Mesenteric fat pad (tissue), 1 donor: Measurements from ENCODE around the gene FRMPD4. TPM values are rescaled to one million over a fixed set of nuclear protein-coding genes. Genes with fewer than 3 reads are reported as not detected.

Source experiments
- DNase-seq: peaks from one replicate; pipeline ENCODE4 v3.0.0-alpha.2; 2020; ENCODE audit warnings: low spot score
- total RNA-seq: library from RNA; stranded (reverse); fragmentation: NEBNext Ultra II Directional; extraction: Animal tissue kit (Norgen Biotek cat#: 25700); gene quantifications from one replicate; pipeline ENCODE4 v1.2.1, GENCODE V29; 2021
- donor health status: DM: yes; HTN: yes; CAD: no.

FRMPD4 gene
- total RNA-seq, 1 donor from 2014 or later = not detected

DNA sequence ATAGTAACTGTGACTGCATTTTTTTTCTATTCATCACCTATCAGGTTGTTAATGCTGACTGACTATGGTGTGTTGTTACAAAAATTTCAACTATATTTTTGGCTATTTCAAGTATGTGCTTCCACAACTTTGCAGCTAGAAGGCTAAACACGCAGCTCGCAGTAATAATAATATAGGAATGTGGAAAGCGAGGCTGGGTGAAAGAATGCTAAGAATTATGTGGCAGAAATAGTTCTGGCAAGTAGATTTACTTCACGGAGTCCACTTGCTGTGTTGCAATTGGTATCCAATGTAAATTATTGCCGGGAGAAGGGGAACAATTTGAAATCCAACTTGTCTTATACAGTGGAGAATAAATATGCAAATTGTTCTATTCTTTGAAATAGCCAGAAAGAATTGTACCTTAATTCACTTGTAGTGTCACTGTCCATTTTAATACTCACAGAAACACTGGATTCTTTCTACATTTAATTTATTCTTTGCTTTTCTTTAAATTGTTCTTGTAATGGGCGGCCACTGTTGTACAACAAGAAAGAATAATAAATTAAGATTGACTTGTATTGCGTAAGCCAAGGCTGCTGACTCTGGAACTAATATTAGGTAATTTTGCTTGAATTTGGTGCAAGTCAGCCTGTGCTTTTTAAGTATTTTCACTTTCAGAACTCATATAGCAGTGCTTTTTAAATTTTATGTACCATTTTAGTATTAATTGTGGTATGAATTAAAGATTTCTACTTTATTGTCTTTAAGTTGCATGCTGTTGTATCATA, 154.9 kb downstream of the FRMPD4 start:
- DNase-seq = no peak

DNA sequence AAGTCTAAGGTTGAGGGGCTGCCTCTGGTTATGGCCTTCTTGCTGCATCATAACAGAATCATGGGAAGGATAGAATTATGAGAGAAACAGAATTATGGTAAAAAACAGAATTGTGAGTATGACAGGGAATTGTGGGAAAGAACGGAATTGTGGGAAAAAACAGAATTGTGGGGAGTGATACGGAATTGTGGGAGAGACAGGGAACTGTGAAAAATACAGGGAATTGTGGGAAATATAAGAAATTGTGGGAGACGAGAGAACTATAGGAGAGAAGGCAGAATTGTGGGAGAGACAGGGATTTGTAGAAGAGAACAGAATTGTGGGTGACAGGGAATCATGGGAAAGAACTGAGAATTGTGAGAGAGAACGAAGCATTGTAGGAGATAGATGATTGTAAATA, 159.1 kb downstream of the FRMPD4 start:
- no peak for DNase-seq

DNA sequence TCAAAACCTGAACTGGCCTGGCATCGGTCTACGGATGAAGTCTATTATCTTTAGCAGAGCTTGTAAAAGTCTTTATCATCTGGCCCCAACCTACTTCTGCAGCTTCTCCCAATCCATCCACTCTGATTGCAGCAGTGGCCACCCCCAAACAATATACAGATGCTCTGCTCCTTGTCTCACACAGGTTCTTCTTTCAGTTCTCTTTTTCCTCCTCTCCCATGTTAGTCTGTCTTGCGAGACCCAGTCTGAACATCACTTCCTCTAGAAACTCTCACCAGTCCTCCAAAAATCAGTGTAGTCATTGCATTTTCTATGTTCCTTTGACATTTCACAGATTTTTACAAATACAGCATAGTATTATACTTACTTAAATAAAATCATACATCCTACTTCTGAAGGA, 163.0 kb downstream of the FRMPD4 start:
- no peak for DNase-seq

DNA sequence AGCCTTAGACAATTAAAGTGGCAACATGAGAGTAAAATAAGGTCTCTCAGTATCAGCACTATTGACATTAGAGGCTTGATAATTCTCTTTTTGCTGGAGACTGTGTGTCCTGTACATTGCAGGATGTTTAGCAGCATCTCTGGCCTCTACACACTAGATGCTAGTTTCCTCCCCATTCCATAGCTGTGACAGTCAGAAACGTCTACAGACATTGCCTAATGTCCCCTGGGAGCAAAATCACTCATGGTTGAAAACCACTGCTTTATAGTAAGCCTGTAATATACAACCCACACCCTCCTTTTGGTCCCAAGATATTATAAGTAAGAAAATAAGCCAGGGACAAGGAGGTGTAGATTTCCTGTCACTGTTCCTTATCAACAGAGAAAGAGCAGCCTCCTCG, 166.0 kb downstream of the FRMPD4 start:
- no peak for DNase-seq

DNA sequence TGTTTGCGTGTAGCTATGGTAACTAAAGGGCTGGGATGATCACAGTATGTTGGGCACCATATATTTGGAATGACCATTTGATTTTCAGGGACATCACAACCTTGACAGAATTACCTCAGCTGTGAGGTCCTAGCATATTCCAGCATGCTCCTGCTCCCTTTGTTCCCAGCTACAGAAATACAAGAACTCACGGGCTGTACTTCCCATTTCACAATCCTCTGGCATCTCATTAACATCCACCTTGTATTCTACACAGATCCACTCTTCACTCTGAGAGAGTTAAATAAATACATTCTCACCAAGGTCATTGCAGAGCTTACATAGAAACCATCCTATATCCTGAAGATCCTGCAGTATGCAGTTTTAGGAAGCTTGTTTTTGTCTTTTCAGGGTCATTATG, 169.7 kb downstream of the FRMPD4 start:
- DNase-seq = no peak

DNA sequence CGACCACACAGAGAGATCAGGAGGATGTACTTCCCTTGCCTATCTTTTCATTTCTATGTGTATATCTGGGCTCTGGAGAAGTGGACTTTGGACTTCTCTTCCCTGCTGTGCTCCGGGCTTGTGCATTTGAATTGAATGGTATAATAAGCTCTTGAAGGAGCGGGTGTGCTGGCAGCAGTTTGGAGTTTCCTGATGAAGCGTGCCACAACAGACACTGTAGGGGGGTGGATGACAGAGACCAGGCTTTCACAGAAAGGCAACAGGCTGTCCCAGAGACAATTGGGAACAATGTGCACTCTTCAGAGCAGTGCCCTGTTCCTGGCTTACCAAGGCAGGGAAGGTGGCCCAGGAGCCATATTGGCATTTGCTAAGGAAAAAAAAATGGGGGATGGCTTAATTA, 170.1 kb downstream of the FRMPD4 start:
- no peak for DNase-seq

DNA sequence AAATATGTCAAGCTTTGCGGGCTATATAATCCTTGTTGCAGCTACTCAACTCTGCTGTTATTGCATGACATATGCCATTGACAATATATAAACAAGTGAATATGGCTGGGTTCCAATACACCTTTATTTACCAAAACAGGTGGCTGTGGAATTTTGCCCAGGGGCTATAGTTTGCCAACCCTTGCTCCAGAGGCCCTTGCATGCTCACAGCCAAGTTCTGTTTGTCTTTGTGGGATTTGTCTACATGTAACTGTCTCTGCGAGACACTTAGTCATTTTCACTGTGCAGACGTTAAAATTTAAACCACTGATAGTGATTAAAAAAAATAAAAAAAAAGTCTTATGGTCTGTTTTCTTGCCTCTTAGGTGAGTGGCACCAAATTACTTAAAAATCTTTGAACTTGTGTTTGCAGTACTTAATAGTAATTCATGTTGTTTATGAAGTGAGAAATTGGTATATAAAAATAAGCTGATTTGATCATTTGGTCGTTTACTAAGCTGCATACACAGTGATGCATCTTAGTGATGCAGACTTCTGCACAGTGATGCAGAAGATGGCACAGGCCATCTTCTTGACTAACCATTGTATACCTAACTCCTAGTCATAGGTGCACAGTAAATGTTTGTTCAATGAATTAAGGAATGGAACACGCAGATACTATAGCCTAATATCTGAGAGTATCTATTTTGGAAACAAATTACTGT, 170.9 kb downstream of the FRMPD4 start:
- no peak for DNase-seq

DNA sequence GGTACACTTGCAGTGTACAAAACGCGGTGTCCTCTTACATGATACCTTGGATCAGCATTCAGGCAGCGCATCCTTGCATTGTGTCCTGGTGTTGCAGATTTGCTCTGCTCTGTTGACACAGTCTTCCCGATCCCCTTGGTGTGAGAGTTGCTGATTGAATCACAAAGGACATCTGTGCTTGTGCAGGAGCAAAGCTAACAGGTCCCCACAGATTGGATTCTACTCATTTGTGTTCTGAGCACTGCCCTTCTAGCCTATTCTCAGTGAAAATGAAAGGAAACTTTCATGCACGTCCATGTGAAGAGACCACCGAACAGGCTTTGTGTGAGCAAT, 171.4 kb downstream of the FRMPD4 start:
- DNase-seq = no peak

DNA sequence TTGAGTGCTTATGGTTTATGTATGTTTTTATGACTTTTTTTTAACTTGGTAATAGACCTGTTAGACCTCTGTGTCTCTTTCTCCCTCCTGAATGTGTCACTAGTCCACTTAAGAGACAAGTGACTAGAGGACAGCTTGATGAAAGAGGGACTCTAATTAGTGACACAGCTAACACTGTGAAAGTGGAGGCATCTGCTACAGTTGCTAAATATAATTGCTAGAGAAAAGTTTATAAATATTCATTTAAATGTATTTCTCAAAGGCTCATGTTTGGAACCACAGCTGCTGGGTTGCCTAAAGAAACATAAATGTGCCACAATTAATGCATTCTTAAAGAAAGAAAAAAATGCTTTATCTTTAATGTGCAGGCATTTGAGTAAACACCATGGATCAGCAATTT, 176.4 kb downstream of the FRMPD4 start:
- DNase-seq = no peak

DNA sequence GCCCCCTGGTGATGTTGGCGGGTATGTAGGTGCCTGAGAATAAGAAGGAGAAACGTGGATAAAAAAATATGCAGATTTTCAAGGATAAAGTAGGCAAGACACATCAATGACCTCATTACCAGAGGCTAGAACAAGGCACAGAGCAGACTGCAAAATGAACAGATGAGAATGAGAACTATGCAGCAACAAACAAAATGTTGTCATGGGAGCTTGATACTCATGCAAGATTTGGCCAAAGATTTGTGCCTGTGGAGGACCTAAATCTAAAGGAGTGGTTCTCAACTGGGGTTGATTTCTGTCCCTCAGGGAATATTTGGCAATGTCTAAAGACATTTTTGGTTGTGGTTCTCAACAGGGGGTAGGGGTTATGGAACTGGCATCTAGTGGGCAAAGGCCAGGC, 177.3 kb downstream of the FRMPD4 start:
- no peak for DNase-seq

DNA sequence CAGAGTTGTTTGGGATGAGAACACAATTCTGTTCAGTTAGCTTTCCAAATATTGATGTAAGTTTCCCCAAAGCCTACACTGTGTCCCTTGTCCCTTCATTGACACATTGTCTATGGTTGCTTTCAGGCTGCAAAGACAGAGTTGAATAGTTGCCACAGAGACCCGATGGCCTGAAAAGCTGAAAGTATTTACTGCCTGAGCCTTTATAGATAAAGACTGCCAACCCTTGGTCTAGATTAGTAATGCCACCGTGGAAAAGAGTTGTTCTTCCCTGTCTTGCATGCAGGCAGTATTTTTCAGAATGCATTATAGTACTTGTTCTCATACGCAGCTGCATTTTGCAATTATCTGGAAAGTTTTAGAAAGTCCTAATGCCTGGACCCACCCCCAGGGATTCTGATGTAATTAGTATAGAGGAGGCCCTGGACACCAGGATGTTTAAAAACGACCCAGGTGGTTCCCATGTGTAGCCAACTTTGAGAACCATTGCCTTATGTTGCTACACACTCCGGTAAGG, 180.8 kb downstream of the FRMPD4 start:
- DNase-seq = no peak

DNA sequence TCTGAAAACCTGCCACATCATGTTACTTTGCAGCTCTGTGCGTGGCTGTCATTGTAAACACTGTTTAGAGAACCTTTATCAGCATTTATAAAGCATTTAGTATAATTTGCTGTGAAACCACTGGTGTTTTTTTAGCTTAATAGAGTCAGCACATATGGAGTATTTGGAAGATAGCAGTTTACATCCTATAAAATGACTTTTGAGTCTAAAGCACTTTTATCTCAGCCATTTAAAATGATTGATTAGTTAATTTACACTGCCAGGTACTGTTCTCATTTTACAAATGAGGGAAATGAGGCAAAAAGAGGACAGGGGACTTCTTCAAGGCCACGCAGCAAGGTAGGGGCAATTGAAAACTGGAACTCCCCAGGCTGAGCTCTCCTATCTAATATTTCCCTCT, 181.7 kb downstream of the FRMPD4 start:
- DNase-seq = no peak

DNA sequence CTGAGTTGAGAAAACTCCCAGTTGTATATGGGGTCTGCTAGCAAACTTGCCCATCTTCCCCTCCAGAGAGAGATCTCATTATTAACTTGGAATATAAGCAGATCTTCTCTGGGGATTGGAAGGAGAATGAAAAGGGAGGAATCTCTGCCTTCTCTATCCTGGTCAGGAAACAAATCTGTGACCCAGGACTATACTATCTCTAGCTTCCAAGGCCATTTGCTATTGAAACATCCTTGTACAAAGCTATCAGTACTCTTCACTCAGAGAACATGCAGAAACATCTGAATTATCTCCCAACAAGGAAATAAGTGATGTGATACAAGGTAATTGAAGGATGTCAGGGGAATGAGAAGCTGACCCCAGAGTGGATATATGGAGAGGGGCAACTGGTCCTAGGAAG, 183.8 kb downstream of the FRMPD4 start:
- no peak for DNase-seq

DNA sequence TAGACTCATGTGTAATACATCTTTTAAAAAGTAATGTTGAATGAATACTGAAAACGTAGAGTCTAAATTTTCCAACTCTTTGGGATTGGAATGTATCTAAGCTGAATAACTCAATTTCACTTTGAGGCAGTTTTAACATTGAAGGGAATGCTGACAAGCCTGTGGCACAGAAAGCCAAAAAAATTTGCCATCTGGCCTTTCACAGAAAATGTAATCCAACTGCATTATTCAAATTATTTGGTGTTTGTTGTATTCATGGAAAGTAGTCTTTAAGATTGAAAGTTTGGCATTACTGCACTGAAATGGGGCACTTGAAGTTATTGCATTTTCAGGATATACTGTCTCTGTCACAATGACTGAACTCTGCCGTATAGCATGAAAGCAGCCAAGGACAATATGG, 186.9 kb downstream of the FRMPD4 start:
- no peak for DNase-seq

DNA sequence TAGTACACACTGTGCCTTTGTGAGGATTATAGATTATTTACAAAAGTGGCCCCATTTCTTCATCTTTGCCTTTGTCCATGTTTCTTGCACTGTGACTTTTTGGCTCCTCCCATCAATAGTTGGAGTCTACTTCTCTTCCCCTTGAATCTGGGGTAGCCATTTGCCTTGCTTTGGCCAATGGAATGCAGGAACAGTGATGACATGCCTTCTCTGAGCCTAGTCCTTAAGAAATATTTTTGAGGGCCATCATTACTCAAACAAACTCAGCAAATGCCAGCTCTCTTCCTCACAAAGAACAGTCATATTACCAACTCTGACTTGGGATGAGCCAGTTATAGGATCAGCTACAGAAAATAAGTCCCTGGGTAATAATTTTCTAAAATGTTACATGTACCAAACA, 189.6 kb downstream of the FRMPD4 start:
- no peak for DNase-seq

DNA sequence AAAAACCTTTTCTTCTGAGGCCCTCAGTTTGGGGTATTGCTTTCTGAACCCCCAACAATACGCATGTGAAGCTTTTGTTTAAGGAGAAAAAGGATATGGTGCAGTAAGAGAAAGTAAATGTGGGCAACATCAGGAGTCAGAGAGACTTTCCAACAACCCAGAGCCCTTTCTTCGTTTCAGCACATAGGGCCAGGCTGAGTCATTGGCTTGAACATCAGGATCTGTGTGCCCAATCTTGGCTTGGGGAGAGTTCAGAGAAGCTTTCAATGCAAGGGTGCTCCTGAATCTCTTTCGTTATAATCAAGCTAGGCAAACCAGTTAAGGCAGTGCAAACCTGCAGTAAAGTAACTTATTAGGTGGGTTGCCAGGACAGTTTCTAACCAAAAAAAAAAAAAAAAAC, 191.2 kb downstream of the FRMPD4 start:
- DNase-seq = no peak

DNA sequence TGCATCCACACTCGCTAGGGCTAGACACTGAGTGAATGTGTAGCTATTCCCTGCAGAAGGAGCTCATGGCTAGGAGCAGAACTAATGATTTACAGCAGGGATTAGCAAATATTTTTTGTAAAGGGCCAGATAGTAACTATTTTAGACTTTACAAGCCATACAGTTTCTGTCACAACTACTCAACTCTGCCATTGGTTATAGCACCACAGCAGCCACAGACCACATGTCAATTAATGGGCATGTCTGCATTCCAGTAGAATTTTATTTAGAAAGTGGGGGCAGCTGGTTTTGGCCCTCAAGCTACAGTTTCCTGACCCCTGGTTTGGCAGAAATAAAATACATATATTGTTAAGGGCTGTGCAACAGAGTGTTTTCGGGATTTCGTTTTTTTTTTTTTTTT, 192.6 kb downstream of the FRMPD4 start:
- no peak for DNase-seq

DNA sequence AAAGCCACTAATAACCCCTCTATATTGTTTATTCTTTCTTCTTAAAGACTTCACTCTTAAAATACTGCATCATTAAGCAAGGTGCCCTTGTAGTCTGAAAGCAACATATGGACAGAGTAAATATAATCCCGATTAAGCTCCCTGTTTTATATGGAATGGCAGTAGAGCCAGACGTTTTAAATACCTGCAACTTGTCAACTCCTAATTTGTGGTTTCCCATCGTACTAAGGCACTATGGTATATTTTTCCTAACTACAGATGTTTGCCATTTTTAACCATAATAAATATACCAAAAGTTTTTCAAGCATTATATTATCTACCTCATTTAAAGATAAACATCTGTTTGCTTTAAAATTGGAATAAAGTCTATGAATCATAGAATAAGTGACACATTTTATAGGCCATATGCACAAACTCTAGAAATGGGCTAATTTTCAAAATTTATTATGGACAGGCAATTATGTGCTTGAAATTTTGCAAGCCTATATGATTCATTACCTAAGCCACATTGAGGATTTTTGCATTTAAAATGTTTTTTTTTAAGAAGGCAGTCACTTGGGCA, 194.6 kb downstream of the FRMPD4 start:
- DNase-seq = no peak

DNA sequence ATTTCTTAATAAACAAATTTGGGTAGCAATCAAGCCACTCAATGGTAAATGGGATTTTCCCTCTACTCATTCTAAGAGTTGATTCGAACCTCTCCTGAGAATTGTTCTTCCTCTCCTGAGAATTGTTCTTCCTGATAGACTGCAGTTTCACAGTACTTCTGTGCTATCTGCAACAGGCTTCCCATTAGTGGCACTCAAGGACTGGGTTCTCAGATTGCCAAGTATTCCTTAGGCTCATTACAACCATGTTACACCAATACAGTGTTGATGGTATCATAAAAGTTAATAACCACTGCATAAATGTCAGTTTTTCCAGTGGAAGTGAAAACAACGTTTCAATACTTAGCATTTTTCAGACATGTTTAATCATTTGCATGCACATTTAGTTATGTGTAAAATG, 201.6 kb downstream of the FRMPD4 start:
- no peak for DNase-seq

DNA sequence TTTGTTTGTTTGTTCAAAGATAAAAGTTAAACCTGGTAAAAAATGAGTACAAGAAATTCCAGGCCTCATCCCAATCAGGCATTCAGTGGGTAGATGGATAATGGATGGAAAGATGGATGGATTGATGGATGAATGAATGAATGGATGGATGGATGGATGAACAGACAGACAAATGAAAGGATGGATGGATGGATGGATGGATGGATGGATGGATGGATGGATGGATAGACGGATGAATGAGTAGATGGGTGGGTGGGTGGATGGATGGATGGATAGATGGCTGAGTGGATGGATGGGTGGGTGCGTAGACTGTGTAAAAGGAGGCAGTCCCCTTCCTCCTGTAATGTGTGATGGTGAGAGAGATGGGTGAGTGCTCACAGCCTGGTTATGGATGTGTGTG, 206.7 kb downstream of the FRMPD4 start:
- DNase-seq = no peak

DNA sequence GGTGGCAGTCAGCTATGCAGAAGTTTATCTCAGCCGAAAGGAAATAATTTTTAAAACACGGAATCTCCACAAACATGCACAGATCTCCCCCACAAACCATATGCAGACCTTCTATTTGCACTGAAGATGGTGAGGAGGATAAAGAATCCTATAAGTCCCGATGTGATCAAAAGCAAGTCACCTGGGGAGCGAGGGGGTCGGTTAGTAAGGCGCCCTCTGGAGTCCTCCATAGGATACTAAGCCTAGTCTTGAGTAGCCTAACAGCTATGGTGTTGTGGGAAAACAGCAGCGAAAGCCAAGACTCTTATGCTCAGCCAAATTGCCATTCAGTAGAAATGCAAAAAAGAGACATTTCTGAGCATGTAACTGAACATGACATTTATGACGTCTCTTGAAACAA, 210.9 kb downstream of the FRMPD4 start:
- DNase-seq = no peak

DNA sequence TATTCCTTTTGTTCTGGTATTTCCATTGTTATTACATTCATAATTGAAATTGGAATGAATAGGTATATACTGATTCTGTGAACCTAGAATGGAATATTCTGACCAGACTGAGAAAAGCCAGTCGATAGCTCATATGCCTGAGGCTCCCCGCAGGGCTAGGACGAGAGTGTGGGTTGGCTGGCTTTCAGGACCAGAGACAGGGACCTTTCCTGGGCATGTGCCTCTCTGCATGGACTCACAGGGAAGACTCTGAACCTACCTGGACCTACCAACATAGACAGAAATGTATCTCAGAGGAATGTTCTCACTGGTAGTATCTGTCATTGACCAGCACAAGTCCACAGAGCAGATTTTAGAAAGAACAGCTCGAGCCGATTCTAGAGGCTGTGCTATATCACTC, 214.6 kb downstream of the FRMPD4 start:
- DNase-seq = no peak

DNA sequence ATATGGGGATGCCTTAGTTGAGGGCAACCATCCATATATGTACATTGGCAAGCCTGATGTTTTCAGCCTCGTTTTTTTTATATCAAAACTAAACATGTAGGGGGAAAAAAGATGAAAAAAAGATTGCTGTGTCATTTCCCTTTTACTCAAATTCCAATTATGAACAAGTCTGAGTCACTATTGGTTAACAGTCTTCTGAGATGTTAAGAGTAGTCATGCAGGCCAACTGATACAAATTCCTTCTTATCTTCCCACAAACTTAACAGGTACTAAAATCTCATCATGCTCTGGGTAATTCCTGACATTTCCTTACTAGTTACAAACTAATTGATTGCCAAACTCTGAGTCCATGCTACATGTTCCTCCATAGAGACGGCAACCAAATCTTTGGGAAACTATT, 222.1 kb downstream of the FRMPD4 start:
- DNase-seq = no peak
